Measurements from ENCODE around the gene MAP3K8. TPM values are rescaled to one million over a fixed set of nuclear protein-coding genes. Genes with fewer than 3 reads are reported as not detected.
A peak's percentile ranks its signal among the peaks of the same experiment; 100 is the strongest.

Gene MAP3K8
- total RNA-seq, 4 donors from 2014 or later, result 3.2 to 5.3 (median 4.2) TPM

DNA sequence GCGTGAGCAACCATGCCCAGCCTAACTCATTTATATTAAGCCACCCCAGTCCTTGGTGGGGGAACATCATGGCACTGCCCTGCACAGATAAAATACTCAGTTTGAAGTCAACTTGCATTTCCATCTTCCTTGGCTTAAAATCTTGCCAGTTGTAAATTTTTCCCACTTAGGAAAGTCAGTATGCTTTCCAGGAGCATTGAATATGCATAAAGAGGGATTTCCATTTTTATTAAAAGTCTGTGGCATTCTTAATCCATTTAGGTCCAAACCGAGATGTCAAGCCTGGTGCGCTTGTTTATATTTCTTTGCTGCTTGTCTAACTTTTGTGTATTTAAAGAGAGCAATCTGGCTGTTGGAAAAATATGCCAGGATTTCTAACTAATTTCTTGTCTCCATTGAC, 26.1 kb downstream of the MAP3K8 start:
- intact Hi-C loops (cut with DNase I; ENCODE audit: low total_unique reads) (no loop called here), in situ Hi-C loops (cut with MboI; ENCODE audit: low sequenced_read_pairs in 4 of 4) (no loop called here)
- TF ChIP-seq CTCF (IDR thresholded peaks at IDR 0.05 in 4 of 5, conservative IDR thresholded peaks at IDR 0.05 in 1 of 5), result no peak
- no peak for TF ChIP-seq POLR2A (IDR thresholded peaks at IDR 0.05)
- peaks cover 28 to 36% of the 10 kb centered on the region in 2 donors for H3K4me1 ChIP-seq
- no peaks in the 10 kb centered on the region for H3K27me3 ChIP-seq
- no peak overlapping the region for H3K4me3 ChIP-seq
- H3K27ac ChIP-seq, result peak overlapping the region in 1 of 4 donors; percentile 44
- peaks cover 0 to 51% of the 10 kb centered on the region in 2 donors for H3K36me3 ChIP-seq
- no peaks in the 10 kb centered on the region for H3K9me3 ChIP-seq
- no peak for ATAC-seq
- no peak for DNase-seq

DNA sequence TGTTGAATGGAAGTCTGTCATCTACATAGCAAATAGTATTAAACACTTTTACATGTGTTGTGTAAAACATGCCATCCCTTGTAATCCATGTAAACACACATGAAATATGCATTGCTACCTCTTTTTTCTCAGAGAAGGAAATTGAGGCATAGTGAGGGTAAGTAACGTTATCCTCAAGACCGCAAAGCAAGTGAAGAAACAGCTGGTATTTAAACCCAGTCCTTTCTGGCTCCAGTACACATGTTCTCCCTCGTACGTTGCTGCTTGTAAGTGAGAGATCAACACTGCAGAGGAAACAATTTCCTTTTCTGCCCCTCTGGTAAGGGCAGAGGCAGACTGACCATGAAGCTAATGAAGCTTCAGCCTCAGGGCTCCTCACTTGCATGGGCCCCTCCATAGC, 28.5 kb downstream of the MAP3K8 start:
- DNase-seq (no peak), ATAC-seq (peak; percentile 46 to 51)
- TF ChIP-seq CTCF (IDR thresholded peaks at IDR 0.05 in 4 of 5, conservative IDR thresholded peaks at IDR 0.05 in 1 of 5), result no peak
- TF ChIP-seq POLR2A (IDR thresholded peaks at IDR 0.05), result no peak
- H3K27ac ChIP-seq, result peak overlapping the region; percentile 0 to 44 (median 23)
- intact Hi-C loops (cut with DNase I; ENCODE audit: low total_unique reads), result no loop called here
- in situ Hi-C loops (cut with MboI; ENCODE audit: low sequenced_read_pairs in 4 of 4), result no loop called here
- no peak overlapping the region for H3K4me3 ChIP-seq
- H3K36me3 ChIP-seq, result peaks cover 0 to 49% of the 10 kb centered on the region in 2 donors
- no peaks in the 10 kb centered on the region for H3K27me3 ChIP-seq
- no peaks in the 10 kb centered on the region for H3K9me3 ChIP-seq
- peaks cover 10 to 18% of the 10 kb centered on the region in 2 donors for H3K4me1 ChIP-seq

GRCh38 chr10:30463944-30464451, 30.0 kb downstream of the MAP3K8 start:
- H3K27me3 ChIP-seq, result no peaks in the 10 kb centered on the region
- DNase-seq (no peak), ATAC-seq (no peak)
- intact Hi-C loops (cut with DNase I; ENCODE audit: low total_unique reads), result no loop called here
- TF ChIP-seq CTCF (IDR thresholded peaks at IDR 0.05 in 4 of 5, conservative IDR thresholded peaks at IDR 0.05 in 1 of 5) (no peak), POLR2A (IDR thresholded peaks at IDR 0.05) (no peak)
- no peaks in the 10 kb centered on the region for H3K9me3 ChIP-seq
- H3K4me1 ChIP-seq, result peaks cover 10 to 18% of the 10 kb centered on the region in 2 donors
- no peak overlapping the region for H3K4me3 ChIP-seq
- no peak overlapping the region for H3K27ac ChIP-seq
- in situ Hi-C loops (cut with MboI; ENCODE audit: low sequenced_read_pairs in 4 of 4), result no loop called here
- H3K36me3 ChIP-seq, result peaks cover 0 to 34% of the 10 kb centered on the region in 2 donors

- intact Hi-C loops (cut with DNase I; ENCODE audit: low total_unique reads), result no loop called here
- H3K9me3 ChIP-seq, result no peaks in the 10 kb centered on the region
- H3K4me3 ChIP-seq, result no peak overlapping the region
- TF ChIP-seq POLR2A (IDR thresholded peaks at IDR 0.05) (no peak), CTCF (IDR thresholded peaks at IDR 0.05 in 4 of 5, conservative IDR thresholded peaks at IDR 0.05 in 1 of 5) (no peak)
- in situ Hi-C loops (cut with MboI; ENCODE audit: low sequenced_read_pairs in 4 of 4), result no loop called here
- H3K36me3 ChIP-seq, result peaks cover 0 to 28% of the 10 kb centered on the region in 2 donors
- H3K4me1 ChIP-seq, result peaks cover 10 to 18% of the 10 kb centered on the region in 2 donors
- H3K27me3 ChIP-seq, result no peaks in the 10 kb centered on the region
- DNase-seq (no peak), ATAC-seq (no peak)
- no peak overlapping the region for H3K27ac ChIP-seq
Observed at GRCh38 chr10:30464675-30465074, 30.7 kb downstream of the MAP3K8 start.

- Histone ChIP-seq H3K4me3 (no peak overlapping the region), H3K4me1 (peaks cover 10 to 13% of the 10 kb centered on the region in 2 donors), H3K27ac (no peak overlapping the region), H3K36me3 (peaks cover 0 to 10% of the 10 kb centered on the region in 2 donors), H3K9me3 (no peaks in the 10 kb centered on the region), H3K27me3 (no peaks in the 10 kb centered on the region)
- intact Hi-C loops (cut with DNase I; ENCODE audit: low total_unique reads), result no loop called here
- no peak for ATAC-seq
- in situ Hi-C loops (cut with MboI; ENCODE audit: low sequenced_read_pairs in 4 of 4), result no loop called here
- no peak for TF ChIP-seq CTCF (IDR thresholded peaks at IDR 0.05 in 4 of 5, conservative IDR thresholded peaks at IDR 0.05 in 1 of 5)
- no peak for TF ChIP-seq POLR2A (IDR thresholded peaks at IDR 0.05)
- no peak for DNase-seq
Observed at GRCh38 chr10:30466445-30466844, 32.5 kb downstream of the MAP3K8 start.

All from gastrocnemius medialis (tissue), 4 donors.